HG03064 (cell line): ENCODE results near the gene CAMKMT.
"Not testable (repeated sequence)": the region's sequence is repeated elsewhere in the genome, so short reads cannot be mapped to it uniquely, and the experiment has no call there.

Experiments used
- ATAC-seq: cut with Tn5 transposase; IDR thresholded peaks from one replicate; pipeline ENCODE4 v1.9.1; 2021; ENCODE audit warnings: low read depth; ENCODE audit not compliant: unreplicated experiment

The CAMKMT gene

DNA sequence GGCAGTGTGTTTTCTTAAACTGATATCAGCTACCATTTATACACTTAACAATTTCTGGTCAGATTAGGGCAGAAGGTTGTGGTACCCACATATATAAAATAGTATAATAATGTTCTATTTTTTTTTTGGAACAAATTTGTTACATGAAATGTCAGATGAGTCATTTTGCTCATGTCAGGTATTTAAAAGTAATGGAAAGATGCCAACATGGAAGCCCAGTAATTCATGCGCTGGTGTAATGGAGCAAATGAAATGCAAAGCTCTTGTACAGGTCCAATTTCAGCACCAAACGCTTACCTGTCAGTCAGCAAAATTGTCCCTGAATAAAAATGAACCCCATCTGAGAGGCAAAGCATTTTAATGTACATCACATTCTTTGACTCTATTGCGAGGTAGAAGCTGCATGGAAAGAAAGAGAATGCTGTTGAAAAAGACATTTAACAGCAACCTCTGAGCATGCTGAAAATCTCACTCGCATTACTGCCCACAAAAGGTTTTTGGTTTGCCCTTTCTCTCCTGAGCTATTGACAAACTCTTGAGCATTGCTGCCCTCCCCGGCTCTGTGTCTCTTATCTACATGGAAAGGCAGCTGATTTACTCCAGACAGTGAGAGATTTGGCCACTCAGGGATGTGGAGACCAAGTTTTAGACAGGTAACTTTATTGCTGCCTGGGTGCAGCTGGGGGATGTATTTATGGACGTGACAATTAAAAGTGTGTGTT lies 217.5 kb downstream of the CAMKMT start:
- ATAC-seq: no peak

- ATAC-seq: no peak
Observed at GRCh38 chr2:44579837-44580230, 218.1 kb downstream of the CAMKMT start.

- no peak for ATAC-seq
Observed at GRCh38 chr2:44580875-44581515, 219.2 kb downstream of the CAMKMT start.

- ATAC-seq: no peak
Observed at GRCh38 chr2:44582363-44583008, 220.7 kb downstream of the CAMKMT start.

DNA sequence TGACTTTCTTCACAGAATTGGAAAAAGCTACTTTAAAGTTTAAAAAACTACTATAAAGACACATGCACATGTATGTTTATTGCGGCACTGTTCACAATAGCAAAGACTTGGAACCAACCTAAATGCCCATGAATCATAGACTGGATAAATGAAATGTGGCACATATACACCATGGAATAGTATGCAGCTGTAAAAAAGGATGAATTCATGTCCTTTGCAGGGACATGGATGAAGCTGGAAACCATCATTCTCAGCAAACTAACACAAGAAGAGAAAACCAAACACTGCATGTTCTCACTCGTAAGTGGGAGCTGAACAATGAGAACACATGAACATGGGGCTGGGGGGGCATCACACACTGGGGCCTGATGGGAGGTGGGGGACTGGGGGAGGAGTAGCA lies 233.9 kb downstream of the CAMKMT start:
- not testable (repeated sequence) for ATAC-seq

GRCh38 chr2:44596537-44597320 lies 235.0 kb downstream of the CAMKMT start:
- no peak for ATAC-seq

GRCh38 chr2:44598330-44599119 lies 236.8 kb downstream of the CAMKMT start:
- no peak for ATAC-seq

DNA sequence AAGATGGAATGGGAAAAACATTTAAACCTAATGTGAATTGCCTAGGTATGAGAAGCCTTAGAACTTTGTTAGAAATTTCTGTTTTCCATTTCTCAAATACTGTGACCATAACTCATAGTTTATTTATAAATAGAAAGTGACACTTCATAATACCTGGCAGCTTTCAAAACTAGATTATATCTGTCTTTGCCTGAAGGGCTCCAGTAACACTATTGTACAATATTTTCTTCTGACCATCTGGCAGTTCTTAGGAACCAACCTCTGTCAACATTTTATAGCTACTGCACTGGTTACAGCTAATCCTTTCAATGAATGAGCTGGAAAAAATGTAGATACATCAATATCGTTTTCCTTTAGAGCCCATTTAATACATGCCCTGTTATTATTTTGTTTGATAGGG lies 237.4 kb downstream of the CAMKMT start:
- no peak for ATAC-seq

GRCh38 chr2:44602446-44602845 lies 240.7 kb downstream of the CAMKMT start:
- no peak for ATAC-seq

- no peak for ATAC-seq
Observed at GRCh38 chr2:44605511-44605910, 243.8 kb downstream of the CAMKMT start.

DNA sequence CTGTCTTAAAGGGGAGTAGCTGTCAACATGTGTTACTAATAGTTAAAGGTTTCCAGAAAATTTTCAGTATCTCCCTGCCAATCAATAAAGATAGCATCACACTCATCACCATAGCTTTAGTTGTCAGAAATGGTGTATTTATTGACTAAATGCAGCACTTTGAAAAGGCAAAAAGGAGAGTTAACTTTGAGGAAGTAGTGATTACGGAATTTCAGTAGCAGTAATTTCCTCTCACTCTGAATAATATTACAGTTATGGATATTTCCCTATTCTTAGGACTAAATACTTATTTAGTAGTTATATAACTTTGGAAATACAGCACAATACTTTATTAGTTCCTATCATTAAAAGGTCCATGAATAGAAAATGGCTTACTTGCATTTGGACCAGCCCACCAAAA lies 250.5 kb downstream of the CAMKMT start:
- no peak for ATAC-seq

DNA sequence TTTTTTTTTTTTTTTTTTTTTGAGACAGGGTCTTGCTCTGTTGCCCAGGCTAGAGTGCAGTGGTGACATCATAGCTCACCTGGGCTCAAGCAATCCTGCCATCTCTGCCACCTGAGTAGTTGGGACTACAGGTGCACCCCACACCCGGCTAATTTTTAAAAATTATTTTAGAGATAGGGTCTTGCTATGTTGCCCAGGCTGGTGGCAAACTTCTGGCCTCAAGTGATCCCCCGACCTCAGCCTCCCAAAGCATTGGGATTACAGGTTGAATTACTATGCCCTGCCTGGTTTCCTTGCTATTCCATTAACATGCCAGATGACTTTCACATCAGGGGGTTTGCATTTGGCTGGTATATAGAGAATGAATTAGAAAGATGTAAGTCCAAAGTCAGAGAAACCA lies 253.2 kb downstream of the CAMKMT start:
- no peak for ATAC-seq

DNA sequence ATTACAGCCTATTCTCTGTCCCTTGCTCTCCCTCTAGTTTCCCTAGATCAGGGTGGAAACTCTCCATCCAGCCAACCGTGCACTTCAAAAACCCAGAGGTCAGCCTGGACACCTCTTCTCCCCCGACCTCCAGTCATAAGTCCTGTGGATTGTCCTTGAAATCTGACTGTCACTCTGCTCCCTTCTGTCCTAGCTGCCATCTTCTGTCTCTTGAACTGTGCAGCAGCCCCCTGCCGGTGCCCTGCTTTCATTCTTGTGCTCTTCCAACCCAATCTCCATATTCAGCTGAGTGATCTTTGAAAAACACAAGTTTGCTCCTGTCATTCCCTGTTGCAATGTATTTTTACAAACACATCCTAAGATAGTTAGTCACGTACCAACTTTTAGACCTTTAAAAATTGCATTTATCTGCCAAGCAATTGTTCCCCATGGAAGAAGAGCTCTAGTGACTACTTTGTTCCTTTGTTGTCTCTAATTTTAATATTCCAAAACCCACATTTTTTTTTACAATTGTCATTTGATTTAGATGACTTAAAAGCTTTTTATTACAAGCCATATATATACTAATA lies 254.3 kb downstream of the CAMKMT start:
- no peak for ATAC-seq

- ATAC-seq: no peak
Observed at GRCh38 chr2:44616667-44617155, 255.0 kb downstream of the CAMKMT start.

GRCh38 chr2:44618251-44619023 lies 256.7 kb downstream of the CAMKMT start:
- no peak for ATAC-seq

GRCh38 chr2:44620189-44620990 lies 258.6 kb downstream of the CAMKMT start:
- no peak for ATAC-seq

DNA sequence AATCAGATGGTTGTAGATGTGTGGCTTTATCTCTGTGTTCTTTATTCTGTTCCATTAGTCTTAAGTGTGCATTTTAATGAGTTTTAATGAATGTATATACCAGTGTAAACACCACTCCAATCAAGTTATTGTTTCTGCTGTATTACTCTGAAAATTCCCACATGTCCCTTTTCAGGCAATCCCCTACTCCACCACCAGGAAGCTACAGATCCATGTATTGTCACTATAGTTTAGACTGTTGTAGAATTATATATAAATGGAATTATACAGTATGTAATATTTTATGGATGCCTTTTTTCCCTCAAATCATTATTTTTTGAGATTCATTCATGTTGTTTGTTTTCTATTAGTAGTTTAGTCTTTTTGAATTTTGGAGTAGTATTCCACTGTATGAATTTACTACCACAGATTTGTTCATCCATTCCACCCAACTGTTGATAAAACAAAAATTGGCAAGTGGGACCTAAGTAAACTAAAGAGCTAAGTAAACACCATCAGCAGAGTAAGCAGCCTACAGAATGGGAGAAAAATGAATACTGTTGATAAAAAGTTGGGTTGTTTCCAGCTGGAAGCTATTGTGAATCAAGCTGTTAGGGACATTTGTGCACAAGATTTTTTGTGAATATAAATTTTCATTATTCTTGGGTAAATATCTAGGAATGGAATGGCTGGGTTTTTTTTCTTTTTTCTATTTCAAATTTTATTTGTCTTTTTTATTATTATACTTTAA lies 262.0 kb downstream of the CAMKMT start:
- no peak for ATAC-seq

DNA sequence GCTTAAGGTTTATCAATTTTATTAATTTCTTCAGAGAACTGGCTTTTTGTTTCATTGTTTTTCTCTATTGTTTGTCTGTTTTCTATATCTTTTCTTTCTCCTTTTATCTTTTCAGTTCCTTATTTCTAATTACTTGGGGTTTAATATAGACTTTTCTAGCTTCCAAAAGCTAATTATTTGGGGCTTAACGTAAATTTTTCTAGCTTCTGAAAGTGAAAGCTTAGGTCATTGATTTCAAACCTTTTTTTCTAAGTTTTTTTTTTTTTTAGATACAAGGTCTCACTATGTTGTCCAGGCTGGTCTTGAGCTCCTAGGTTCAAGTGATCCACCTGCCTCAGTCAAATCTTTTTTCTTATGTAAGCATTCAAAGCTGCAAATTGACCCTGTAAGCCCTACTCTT lies 266.6 kb downstream of the CAMKMT start:
- ATAC-seq: no peak
